ENCODE data around the gene PXT1.

PXT1 gene

GRCh38 chr6:36349240-36349639, 93.4 kb downstream of the PXT1 start:
- no peak overlapping the region for H3K4me2 ChIP-seq (ENCODE audit: insufficient read depth, low read length, poor library complexity, severe bottlenecking)
- no peak overlapping the region for H3K14ac ChIP-seq (ENCODE audit: low read length)
- no CpG with 5 or more reads among the region's 6 CpGs for WGBS, 2 donors (ENCODE audit: extremely low coverage in 2 of 2, insufficient read length in 2 of 2, insufficient replicate concordance in 1 of 2)
- no peaks in the 10 kb centered on the region for H3K79me1 ChIP-seq (ENCODE audit: low read depth, low read length)
- peaks cover 0 to 5% of the 10 kb centered on the region in 2 donors for H3K4me1 ChIP-seq (ENCODE audit: control insufficient read depth in 2 of 2, insufficient read depth in 1 of 2, low read depth in 1 of 2, low read length in 2 of 2)
- no peak overlapping the region for H4K91ac ChIP-seq (ENCODE audit: low read depth, low read length, poor library complexity)
- H3K23ac ChIP-seq (ENCODE audit: low read depth, low read length, poor library complexity), result no peak overlapping the region
- no peak overlapping the region for H3K9ac ChIP-seq (ENCODE audit: low read depth, low read length, poor library complexity)
- H3K4ac ChIP-seq (ENCODE audit: low read length), result no peak overlapping the region
- no peak overlapping the region for H4K8ac ChIP-seq (ENCODE audit: low read depth, low read length)
- no peaks in the 10 kb centered on the region for H3K36me3 ChIP-seq (replicated peaks in 1 of 2; ENCODE audit: control insufficient read depth in 2 of 2, insufficient read depth in 2 of 2, low read length in 2 of 2)
- no peak overlapping the region for H2AK5ac ChIP-seq (ENCODE audit: low read depth, low read length)
- H3K4me3 ChIP-seq (ENCODE audit: low read length in 2 of 2), result no peak overlapping the region
- no peak for DNase-seq (ENCODE audit: low spot score)
- H3K27me3 ChIP-seq (ENCODE audit: control insufficient read depth in 3 of 3, insufficient read depth in 3 of 3, low read depth in 1 of 3, low read length in 3 of 3), result peaks cover 0 to 5% (median 0%) of the 10 kb centered on the region in 3 experiments
- no peaks in the 10 kb centered on the region for H3K9me3 ChIP-seq (replicated peaks in 1 of 2; ENCODE audit: control insufficient read depth in 2 of 2, insufficient read depth in 1 of 2, low read depth in 1 of 2, low read length in 2 of 2)
- no peak overlapping the region for H2BK12ac ChIP-seq (ENCODE audit: low read length)
- no peak overlapping the region for H2BK5ac ChIP-seq (ENCODE audit: low read length)
- H3K27ac ChIP-seq (replicated peaks; ENCODE audit: low read length), result no peak overlapping the region
- no peak overlapping the region for H2BK15ac ChIP-seq (ENCODE audit: low read length)
- H3K18ac ChIP-seq (ENCODE audit: low read length), result no peak overlapping the region
- H2AFZ ChIP-seq (ENCODE audit: low read length), result no peak overlapping the region
- H2BK120ac ChIP-seq (ENCODE audit: low read depth, low read length), result no peak overlapping the region

- Histone ChIP-seq H3K9me3 (replicated peaks in 1 of 2; ENCODE audit: control insufficient read depth in 2 of 2, insufficient read depth in 1 of 2, low read depth in 1 of 2, low read length in 2 of 2) (no peaks in the 10 kb centered on the region), H3K27me3 (ENCODE audit: control insufficient read depth in 3 of 3, insufficient read depth in 3 of 3, low read depth in 1 of 3, low read length in 3 of 3) (peaks cover 0 to 12% (median 0%) of the 10 kb centered on the region in 3 experiments), H3K36me3 (replicated peaks in 1 of 2; ENCODE audit: control insufficient read depth in 2 of 2, insufficient read depth in 2 of 2, low read length in 2 of 2) (no peaks in the 10 kb centered on the region), H2AK5ac (ENCODE audit: low read depth, low read length) (no peak overlapping the region), H3K4me3 (ENCODE audit: low read length in 2 of 2) (no peak overlapping the region), H3K18ac (ENCODE audit: low read length) (no peak overlapping the region), H4K8ac (ENCODE audit: low read depth, low read length) (no peak overlapping the region), H2BK120ac (ENCODE audit: low read depth, low read length) (no peak overlapping the region), H2AFZ (ENCODE audit: low read length) (no peak overlapping the region), H3K4me2 (ENCODE audit: insufficient read depth, low read length, poor library complexity, severe bottlenecking) (no peak overlapping the region), H3K9ac (ENCODE audit: low read depth, low read length, poor library complexity) (no peak overlapping the region), H2BK5ac (ENCODE audit: low read length) (no peak overlapping the region), H2BK12ac (ENCODE audit: low read length) (no peak overlapping the region), H3K4ac (ENCODE audit: low read length) (no peak overlapping the region), H4K91ac (ENCODE audit: low read depth, low read length, poor library complexity) (no peak overlapping the region), H2BK15ac (ENCODE audit: low read length) (no peak overlapping the region), H3K23ac (ENCODE audit: low read depth, low read length, poor library complexity) (no peak overlapping the region), H3K79me1 (ENCODE audit: low read depth, low read length) (no peaks in the 10 kb centered on the region), H3K14ac (ENCODE audit: low read length) (no peak overlapping the region), H3K27ac (replicated peaks; ENCODE audit: low read length) (no peak overlapping the region), H3K4me1 (ENCODE audit: control insufficient read depth in 2 of 2, insufficient read depth in 1 of 2, low read depth in 1 of 2, low read length in 2 of 2) (peaks cover 0 to 5% of the 10 kb centered on the region in 2 donors)
- DNase-seq (ENCODE audit: low spot score), result no peak
- WGBS, 2 donors (ENCODE audit: extremely low coverage in 2 of 2, insufficient read length in 2 of 2, insufficient replicate concordance in 1 of 2), result no CpG with 5 or more reads among the region's 4 CpGs
These were observed 95.0 kb downstream of the PXT1 start for GRCh38 chr6:36347621-36348020.

- no peaks in the 10 kb centered on the region for H3K79me1 ChIP-seq (ENCODE audit: low read depth, low read length)
These were observed 96.0 kb downstream of the PXT1 start for GRCh38 chr6:36346486-36347273.

GRCh38 chr6:36345681-36346466, 96.8 kb downstream of the PXT1 start:
- no peak overlapping the region for H2BK12ac ChIP-seq (ENCODE audit: low read length)
- peaks cover 0 to 20% (median under 1%) of the 10 kb centered on the region in 3 experiments for H3K27me3 ChIP-seq (ENCODE audit: control insufficient read depth in 3 of 3, insufficient read depth in 3 of 3, low read depth in 1 of 3, low read length in 3 of 3)
- no peak overlapping the region for H3K27ac ChIP-seq (replicated peaks; ENCODE audit: low read length)
- no peak overlapping the region for H3K14ac ChIP-seq (ENCODE audit: low read length)
- no peak overlapping the region for H2AFZ ChIP-seq (ENCODE audit: low read length)
- H3K4me2 ChIP-seq (ENCODE audit: insufficient read depth, low read length, poor library complexity, severe bottlenecking), result no peak overlapping the region
- no peak overlapping the region for H4K8ac ChIP-seq (ENCODE audit: low read depth, low read length)
- no peak overlapping the region for H3K23ac ChIP-seq (ENCODE audit: low read depth, low read length, poor library complexity)
- no peak overlapping the region for H3K4ac ChIP-seq (ENCODE audit: low read length)
- no peak overlapping the region for H3K18ac ChIP-seq (ENCODE audit: low read length)
- H2BK120ac ChIP-seq (ENCODE audit: low read depth, low read length), result no peak overlapping the region
- WGBS, 2 donors (ENCODE audit: extremely low coverage in 2 of 2, insufficient read length in 2 of 2, insufficient replicate concordance in 1 of 2), result no CpG with 5 or more reads among the region's 13 CpGs
- no peak overlapping the region for H4K91ac ChIP-seq (ENCODE audit: low read depth, low read length, poor library complexity)
- no peaks in the 10 kb centered on the region for H3K79me1 ChIP-seq (ENCODE audit: low read depth, low read length)
- H3K4me1 ChIP-seq (ENCODE audit: control insufficient read depth in 2 of 2, insufficient read depth in 1 of 2, low read depth in 1 of 2, low read length in 2 of 2), result peaks cover under 1 to 5% of the 10 kb centered on the region in 2 donors
- no peak overlapping the region for H2BK5ac ChIP-seq (ENCODE audit: low read length)
- H3K36me3 ChIP-seq (replicated peaks in 1 of 2; ENCODE audit: control insufficient read depth in 2 of 2, insufficient read depth in 2 of 2, low read length in 2 of 2), result no peaks in the 10 kb centered on the region
- H3K9me3 ChIP-seq (replicated peaks in 1 of 2; ENCODE audit: control insufficient read depth in 2 of 2, insufficient read depth in 1 of 2, low read depth in 1 of 2, low read length in 2 of 2), result no peaks in the 10 kb centered on the region
- H3K4me3 ChIP-seq (ENCODE audit: low read length in 2 of 2), result no peak overlapping the region
- no peak overlapping the region for H2AK5ac ChIP-seq (ENCODE audit: low read depth, low read length)
- DNase-seq (ENCODE audit: low spot score), result no peak
- no peak overlapping the region for H3K9ac ChIP-seq (ENCODE audit: low read depth, low read length, poor library complexity)
- no peak overlapping the region for H2BK15ac ChIP-seq (ENCODE audit: low read length)

More at GRCh38 chr6:36346486-36347273, 96.0 kb downstream of the PXT1 start:
- no peak overlapping the region for H2BK120ac ChIP-seq (ENCODE audit: low read depth, low read length)
- H2BK5ac ChIP-seq (ENCODE audit: low read length), result no peak overlapping the region
- no peak overlapping the region for H2AK5ac ChIP-seq (ENCODE audit: low read depth, low read length)
- H3K14ac ChIP-seq (ENCODE audit: low read length), result no peak overlapping the region
- no peak overlapping the region for H2BK12ac ChIP-seq (ENCODE audit: low read length)
- H3K23ac ChIP-seq (ENCODE audit: low read depth, low read length, poor library complexity), result no peak overlapping the region
- peaks cover 0 to 20% (median 0%) of the 10 kb centered on the region in 3 experiments for H3K27me3 ChIP-seq (ENCODE audit: control insufficient read depth in 3 of 3, insufficient read depth in 3 of 3, low read depth in 1 of 3, low read length in 3 of 3)
- no peak overlapping the region for H2AFZ ChIP-seq (ENCODE audit: low read length)
- no peak overlapping the region for H3K4me2 ChIP-seq (ENCODE audit: insufficient read depth, low read length, poor library complexity, severe bottlenecking)
- no peak for DNase-seq (ENCODE audit: low spot score)
- H4K8ac ChIP-seq (ENCODE audit: low read depth, low read length), result no peak overlapping the region
- H4K91ac ChIP-seq (ENCODE audit: low read depth, low read length, poor library complexity), result no peak overlapping the region
- H3K36me3 ChIP-seq (replicated peaks in 1 of 2; ENCODE audit: control insufficient read depth in 2 of 2, insufficient read depth in 2 of 2, low read length in 2 of 2), result no peaks in the 10 kb centered on the region
- no peak overlapping the region for H2BK15ac ChIP-seq (ENCODE audit: low read length)
- H3K4me3 ChIP-seq (ENCODE audit: low read length in 2 of 2), result no peak overlapping the region
- no peak overlapping the region for H3K4ac ChIP-seq (ENCODE audit: low read length)
- H3K18ac ChIP-seq (ENCODE audit: low read length), result peak overlapping the region; percentile 37
- H3K9ac ChIP-seq (ENCODE audit: low read depth, low read length, poor library complexity), result no peak overlapping the region
- no peaks in the 10 kb centered on the region for H3K9me3 ChIP-seq (replicated peaks in 1 of 2; ENCODE audit: control insufficient read depth in 2 of 2, insufficient read depth in 1 of 2, low read depth in 1 of 2, low read length in 2 of 2)
- H3K27ac ChIP-seq (replicated peaks; ENCODE audit: low read length), result no peak overlapping the region
- H3K4me1 ChIP-seq (ENCODE audit: control insufficient read depth in 2 of 2, insufficient read depth in 1 of 2, low read depth in 1 of 2, low read length in 2 of 2), result peaks cover 0 to 5% of the 10 kb centered on the region in 2 donors
- WGBS, 2 donors (ENCODE audit: extremely low coverage in 2 of 2, insufficient read length in 2 of 2, insufficient replicate concordance in 1 of 2), result no CpG with 5 or more reads among the region's 20 CpGs
